GM10847 (cell line): ENCODE measurements around the gene LYST.

ENCODE experiments used
- POLR2A ChIP-seq: IDR thresholded peaks from 2 replicates; pipeline ENCODE4 v1.6.1; 2011; ENCODE audit not compliant: insufficient read length; ENCODE audit errors: extremely low read depth

LYST gene

DNA sequence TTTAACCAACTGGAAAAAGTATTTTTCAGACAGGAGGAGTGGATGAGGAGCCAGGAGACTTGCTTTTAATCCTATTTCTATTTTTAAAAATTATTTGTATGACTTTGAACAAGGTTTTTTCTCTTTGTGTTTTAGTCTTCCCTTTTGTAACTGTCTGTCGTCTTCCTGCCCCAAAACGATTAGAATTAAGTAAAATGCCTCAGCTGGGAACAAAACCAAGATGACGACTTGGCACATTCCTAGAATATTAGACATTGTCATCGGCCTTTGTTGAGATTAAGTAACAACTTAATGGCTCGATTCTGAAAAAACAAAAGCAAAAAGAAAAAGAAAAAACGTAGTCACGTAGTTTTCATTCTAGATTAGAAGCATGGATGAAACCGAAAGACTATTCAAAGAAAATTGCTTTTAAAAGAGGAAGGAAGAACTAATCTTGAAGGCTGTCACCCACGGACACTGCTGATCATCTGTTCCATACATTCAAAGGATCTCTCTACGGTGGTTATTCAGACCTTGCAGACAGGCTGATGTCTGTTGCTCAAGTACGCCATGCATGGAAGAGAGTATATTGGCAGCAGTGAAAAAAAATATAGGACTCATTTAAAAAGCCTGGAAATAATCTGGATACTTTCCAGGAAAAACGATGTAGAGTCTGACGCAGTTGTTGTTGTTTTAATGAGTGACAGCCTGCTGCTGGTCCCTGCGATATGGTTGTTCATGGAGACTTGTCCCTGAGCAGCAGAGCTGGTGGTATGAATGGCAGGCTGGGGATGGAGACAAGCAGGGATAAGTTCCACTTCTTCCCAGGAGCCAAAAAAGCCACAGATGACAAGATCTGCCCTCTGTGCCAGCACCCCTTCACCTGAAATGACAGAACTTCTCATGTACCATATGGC is 234.0 kb downstream of the LYST start:
- no peak for TF ChIP-seq POLR2A

DNA sequence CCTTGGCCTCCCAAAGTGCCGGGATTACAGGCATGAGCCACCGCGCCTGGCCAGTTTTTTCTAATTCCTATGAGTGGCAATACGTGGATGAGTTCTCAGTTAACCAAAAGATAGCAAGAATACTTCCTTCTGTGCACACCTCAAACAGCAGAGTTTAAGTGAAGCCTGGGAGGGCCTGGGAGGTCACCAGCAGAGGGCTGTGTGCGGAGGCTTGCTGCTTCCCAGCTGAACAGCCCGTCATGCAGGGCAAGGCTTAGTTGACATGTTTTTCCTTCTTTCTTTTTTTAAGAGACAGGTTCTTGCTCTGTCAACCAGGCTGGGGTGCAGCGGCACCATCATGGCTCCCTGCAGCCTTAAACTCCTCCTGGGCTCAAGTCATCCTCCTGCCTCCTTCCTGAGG is 234.9 kb downstream of the LYST start:
- TF ChIP-seq POLR2A, result no peak

DNA sequence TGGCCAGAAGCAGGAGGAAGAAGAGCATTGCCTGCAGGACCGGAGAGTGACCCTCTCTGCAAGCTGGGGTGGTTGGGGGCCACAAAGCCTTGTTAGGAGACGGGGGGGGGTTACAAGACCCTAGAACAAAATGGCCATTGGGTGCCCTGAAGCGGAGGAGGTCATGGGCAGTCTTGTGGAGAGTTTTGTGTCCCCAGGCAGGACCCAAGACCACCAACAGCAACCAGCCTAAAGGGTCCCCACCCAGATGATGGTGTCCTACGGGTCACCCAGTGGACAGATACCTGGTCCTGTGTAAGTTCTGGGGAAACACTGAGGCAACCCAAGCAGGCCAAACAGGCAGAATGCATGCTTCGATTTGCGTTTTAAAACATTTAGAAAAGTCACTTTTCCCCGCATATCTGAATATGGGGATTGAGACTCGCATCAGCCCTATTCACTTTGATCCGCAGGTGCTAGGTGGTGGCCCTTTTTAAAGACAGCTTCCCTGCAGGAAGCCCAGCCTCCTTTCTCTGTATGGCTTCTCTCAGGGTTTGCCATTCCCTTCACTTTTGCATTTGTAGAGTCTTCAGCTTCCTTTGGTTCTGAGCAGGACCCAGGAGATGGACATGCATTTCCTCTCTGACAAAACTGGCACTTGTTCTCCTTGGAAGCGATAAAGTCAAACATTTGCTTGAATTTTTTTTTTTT is 238.2 kb downstream of the LYST start:
- TF ChIP-seq POLR2A, result no peak

- no peak for TF ChIP-seq POLR2A
Observed at GRCh38 chr1:235625831-235626230, 240.9 kb downstream of the LYST start.

- no peak for TF ChIP-seq POLR2A
Observed at GRCh38 chr1:235625340-235625739, 241.4 kb downstream of the LYST start.

DNA sequence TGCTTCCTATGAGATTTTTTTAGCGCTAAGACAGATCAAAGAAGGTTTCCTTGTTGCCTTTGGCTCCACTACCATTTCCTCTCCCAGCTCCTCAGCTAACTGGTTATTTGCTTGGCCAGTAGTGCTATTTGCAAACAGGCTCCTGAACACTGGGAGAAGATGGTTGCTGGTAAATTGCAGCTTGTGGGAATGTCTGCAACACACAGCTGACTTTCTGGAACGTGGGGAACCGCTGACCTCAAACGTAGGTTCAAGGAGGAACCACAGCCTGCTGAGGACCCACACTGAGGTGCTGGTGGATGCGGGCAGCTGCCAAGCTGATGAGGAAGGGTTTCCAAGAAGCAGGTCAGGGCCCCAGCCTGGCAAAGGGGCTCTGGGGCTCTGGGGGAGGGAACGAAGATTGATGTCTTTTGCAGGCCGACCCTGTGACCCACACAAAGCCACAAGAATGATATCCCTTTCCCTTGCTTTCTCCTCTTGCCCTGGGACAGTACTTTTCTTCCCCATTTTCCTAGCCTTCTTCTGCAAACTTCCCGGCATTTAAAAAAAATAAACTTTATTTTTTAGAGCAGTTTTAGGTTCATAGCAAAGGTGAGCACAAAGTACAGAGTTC is 241.9 kb downstream of the LYST start:
- TF ChIP-seq POLR2A, result no peak

DNA sequence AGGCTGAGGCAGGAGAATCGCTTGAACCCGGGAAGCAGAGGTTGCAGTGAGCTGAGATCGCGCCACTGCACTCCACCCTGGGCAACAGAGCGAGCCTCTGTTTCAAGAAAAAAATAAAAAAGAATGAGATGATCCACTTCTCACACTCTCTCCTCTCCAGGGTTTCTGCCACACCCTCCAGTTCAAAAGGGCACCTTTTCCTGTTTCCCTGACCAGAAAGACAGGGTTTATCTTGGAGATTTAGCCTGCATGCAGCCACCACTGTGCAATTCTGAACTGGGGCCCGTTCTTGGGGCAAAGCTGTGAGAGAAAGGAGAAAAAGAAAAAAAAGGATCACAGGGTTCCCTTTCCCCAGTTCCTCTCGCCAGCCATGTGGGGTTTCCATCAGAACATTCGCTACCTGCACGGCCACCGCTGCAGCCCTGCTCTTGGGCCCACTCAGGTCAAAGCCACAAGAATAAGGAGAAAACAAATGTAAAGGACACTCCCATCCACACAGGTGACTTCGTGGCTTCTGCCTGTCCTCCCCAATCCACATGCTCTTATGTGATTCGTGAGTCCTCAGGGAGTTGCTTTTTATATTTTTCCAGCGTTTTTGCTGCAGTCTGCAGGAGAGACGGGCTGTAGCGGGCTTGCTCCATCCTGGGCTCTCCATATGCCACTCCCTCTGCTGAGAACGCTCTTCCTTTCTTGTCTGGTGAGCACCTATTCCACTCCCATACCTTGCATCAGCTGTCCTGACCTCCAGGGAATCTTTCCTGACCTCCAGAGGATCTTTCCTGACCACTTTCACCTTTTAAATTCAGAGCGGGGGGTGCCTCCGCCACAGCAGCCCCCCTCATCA is 243.5 kb downstream of the LYST start:
- TF ChIP-seq POLR2A, result no peak

GRCh38 chr1:235617808-235618207 is 248.9 kb downstream of the LYST start:
- no peak for TF ChIP-seq POLR2A

DNA sequence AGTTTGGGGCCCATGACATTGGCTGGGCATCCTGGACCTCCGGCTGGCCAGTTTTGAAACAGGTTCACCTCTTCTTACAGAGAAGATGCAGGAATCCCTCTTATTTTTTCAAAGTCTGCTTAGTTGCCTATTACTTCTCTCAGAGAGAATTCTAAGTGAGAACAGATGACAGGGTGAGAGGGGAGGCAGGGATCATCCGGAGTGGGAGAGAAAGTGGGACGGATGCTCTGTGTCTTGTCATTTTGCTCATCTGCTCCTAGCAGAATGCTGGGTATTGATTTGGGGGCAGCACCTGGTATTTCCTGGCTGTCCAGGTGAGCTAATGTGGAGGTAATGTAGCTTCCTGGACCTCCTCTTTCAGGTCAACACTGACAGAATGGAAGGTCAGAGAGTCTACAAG is 249.6 kb downstream of the LYST start:
- no peak for TF ChIP-seq POLR2A

- TF ChIP-seq POLR2A, result no peak
Observed at GRCh38 chr1:235614442-235614954, 252.2 kb downstream of the LYST start.

DNA sequence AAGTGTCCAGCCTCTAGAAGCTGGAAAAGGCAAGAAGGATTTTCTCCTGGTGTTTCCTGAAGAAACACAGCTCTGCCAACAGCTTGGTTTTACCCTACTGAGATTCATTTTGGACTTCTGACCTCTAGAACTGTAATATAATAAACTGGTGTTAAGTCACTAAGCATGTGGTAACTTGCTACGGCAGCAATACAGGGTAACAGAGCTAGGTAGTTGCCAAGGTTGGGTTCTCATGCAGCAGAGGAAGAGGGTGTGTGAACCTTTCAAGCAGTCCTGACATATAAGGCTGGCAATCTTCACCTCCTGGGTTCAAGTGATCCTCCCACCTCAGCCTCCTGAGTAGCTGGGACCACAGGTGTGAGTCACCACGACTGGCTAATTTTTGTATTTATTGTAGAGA is 253.1 kb downstream of the LYST start:
- TF ChIP-seq POLR2A, result no peak

DNA sequence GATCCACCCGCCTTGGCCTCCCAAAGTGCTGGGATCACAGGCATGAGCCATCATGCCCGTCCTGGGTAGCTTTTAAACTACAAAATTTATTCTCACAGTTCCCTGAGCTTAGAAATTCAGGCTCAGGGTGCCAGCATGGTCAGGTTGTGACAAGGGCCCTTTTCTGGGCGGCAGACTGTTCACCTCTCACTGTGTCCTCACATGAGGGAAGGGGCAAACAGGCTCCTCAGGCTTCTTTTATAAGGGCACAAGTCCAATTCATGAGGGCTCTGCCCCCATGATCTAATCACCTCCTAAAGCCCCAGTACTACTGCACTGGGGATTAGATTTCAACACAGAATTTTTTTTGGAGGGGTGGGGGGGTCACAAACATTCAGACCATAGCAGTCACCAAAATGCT is 253.9 kb downstream of the LYST start:
- TF ChIP-seq POLR2A, result no peak
